GM21447 (cell line): ENCODE results near the gene ARHGEF16.

Experiments
- ATAC-seq: cut with Tn5 transposase; IDR thresholded peaks from one replicate; pipeline ENCODE4 v1.9.1; 2021; ENCODE audit not compliant: unreplicated experiment

The ARHGEF16 gene

DNA sequence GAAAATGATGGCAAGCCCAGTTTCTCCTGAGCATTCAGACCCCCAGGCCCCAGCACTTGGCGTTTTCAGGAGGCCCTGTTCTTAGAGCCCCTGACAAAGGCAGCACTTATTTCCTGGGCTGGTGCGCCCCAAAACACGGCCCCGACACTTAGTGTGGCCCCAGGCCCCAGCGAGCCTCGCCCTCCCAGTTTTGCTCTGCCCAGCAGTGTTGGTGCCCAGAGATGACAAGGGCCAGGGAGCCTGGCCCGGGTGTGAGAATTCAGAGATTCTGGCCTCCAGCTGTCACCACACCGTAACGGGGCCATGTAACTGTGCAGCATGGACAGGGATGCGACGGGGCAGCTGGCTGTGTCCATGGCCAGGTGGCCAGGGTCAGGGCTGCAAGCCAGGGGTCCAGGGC lies 18.0 kb upstream of the ARHGEF16 start:
- ATAC-seq = no peak

DNA sequence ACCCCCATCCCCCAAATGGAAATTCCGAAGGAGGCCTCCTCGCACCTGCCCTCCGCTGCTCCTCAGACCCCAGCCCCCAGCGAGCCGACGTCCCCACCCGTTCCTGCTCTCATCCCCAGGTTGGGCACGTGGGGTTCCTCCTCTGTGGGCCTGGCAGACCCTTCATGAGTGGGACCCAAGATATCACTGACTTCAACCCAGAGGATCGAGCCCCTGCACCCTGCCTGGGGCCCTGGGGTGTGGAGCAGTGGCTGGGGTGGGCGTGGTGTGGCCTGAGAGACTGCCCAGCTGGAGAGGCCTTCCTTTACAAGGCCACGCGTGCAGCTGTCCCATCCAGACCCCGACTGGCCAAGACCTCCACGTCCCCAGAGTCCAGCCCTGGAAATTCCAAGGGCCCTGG lies 17.6 kb upstream of the ARHGEF16 start:
- ATAC-seq = no peak

DNA sequence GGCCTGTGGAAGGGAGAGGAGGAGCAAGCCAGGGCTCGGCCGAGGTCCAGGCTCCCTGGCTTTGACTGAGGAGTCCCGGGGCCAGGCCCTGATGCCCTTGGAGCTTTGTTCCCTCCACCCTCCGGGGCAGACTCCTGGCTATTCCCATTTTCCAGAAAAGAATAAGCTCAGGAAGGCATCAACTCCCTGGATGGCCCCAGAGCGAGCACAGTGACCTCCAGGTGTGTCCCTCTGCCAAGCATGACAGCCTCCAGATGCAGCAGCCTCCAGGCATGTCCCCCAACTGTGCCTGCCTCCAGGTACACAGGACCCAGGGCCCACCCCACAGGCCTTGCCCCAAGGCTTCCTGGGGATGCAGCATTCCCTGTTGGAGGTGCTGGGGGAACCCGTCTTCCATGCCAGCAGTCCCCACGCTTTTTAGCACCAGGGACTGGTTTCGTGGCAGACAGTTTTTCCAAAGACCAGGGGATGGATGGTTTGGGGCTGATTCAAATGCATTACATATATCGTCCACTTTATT lies 15.7 kb upstream of the ARHGEF16 start:
- no peak for ATAC-seq

DNA sequence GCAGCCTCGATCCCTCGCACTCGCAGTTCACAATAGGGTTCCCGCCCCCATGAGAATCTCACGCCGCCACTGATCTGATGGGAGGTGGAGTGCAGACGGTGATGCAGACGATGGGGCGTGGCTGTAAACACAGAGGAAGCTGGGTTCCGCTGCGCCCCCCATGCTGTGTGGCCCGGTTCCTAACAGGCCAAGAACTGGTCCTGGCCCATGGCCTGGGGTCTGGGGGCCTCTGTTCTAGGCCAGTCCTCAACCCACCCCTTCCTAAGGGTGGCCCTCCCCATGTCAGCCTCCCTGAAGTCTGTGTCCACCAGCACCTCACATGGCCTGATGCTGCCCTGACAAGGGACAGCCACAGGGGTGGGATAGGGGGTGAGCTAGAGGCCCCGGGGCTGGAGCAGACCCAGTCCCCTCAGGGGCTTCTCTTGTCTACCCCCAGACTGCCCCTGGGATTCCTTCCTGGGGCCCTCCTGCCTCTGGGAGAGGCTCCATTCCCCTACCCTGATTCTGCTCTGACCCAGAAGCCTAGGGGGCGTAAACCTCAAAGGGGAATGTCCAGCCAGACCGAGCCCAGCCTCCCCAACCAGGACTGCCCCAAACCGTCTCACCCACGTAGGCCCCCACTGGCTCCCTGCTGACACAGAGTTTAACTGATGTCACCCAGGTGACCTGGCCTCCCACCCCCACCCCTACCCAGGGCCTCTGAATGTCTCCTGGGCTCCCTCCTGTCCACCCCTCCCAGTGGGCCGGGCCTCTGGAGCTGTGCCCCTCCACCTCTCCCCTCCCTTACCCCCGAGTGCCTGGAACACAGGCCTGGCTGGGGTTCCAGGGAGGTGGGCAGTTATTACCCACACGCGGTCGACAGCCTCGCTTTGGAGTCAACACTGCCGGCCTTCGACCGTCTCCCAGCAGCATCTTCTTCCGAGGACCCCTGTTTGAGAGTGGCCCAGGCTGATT lies 14.8 kb upstream of the ARHGEF16 start:
- ATAC-seq = no peak

DNA sequence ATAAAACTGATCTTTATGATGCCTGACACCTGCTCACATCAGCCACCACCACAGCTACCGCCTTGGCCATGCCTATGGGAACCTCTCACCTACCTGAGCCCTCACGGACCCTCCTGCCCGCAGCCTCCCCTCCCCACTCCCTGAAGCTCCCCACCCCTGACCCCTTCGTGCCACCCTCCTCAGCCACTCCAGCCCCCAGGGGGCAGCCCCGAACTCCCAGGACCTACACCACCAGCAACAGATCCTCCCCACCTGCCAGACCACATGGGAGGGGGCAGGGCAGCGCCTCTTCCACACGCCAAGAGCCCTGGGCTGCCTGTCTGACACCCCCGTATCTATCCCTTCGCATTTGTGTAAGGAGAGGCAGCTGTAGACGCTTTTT lies 14.2 kb upstream of the ARHGEF16 start:
- no peak for ATAC-seq

DNA sequence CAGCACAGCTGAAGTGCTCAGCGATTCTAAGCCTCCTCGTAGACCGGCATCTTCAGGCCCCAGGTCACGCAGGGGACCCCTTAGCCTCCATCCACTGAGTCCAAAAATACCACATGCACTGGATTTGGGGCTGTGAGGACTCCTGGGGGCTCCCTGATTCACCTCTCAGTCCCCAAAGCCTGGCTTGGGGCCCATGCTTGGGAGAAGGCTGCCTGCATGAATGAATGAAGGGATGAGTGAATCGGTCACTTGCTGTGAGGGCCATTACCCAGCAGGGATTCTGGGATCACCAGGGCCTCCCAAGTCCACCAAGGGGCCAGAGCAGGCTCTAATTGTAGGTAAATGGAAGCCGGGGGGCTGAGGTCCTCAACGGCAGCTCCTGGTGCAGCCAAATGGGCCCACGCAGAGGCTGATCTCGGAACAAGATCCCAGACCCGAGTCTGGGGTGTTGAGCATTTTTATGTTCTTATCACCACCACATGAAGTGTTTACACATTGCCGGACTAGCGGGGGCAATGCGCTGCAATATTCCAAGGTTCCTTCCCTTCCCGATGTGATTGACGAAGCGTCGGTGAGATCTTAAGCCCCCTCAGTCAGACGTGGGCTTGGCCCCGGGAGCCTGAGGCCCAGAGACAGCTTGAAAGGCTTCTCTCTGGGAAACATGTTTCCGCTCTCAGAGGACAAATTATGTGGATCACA lies 13.6 kb upstream of the ARHGEF16 start:
- no peak for ATAC-seq

DNA sequence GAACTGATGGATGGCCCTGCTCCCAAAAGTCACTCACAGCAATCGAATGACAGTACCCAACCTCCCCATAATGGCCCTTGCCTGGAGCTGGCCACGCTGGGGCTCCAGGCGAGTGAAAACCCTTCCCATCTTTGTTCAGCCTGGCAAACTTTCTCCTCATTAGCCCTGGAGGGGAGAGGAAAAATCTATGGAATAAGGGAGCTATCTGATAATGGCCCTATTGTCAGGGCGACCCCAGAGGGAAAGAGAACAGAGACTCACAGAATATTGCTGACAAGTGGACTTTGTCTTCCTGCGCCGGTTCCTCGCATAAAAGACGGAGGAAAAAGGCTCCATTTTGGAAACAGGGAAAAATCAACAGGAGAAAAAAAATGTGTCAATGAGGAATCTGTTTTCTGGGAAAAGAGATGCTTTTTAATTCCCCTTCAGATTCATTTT lies 13.0 kb upstream of the ARHGEF16 start:
- ATAC-seq = no peak

DNA sequence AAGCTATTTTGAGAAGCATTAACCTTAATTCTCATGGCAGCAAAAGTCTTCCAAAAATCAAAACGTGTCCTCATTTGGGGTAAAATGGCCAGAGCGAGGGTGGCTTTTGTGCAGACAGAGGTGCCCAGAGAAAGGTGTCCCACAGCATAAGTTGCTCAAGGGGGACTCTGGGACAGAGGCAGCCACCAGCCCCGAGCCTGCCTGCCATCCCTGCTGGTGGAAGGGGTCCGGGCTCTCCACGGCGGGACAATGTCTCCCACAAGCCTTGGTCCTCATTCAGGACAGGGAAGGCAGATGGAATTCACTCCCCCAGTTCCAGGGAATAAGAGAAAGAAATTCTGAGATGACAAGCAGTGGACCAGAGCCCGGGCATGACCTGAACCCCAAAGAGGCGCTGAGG lies 12.6 kb upstream of the ARHGEF16 start:
- no peak for ATAC-seq

DNA sequence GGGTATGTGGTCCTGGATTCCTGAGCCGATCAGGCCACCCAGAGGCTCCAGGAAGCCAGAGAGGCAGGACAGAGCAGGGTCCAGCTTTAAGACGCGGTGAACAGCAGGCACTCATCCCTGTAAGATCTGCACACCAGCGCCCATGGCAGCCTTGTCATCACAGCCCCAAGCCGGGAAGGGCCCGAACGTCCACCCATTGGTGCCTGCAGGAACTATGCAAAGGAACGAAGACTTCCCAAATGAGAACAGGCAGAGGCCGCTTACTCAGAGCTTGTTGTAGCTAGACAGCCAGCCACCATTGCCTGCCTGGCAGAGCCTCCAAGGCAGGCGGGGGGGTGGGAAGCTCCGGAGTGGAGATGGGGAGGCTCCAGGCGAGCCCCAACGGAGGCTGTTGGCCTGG lies 12.1 kb upstream of the ARHGEF16 start:
- no peak for ATAC-seq

DNA sequence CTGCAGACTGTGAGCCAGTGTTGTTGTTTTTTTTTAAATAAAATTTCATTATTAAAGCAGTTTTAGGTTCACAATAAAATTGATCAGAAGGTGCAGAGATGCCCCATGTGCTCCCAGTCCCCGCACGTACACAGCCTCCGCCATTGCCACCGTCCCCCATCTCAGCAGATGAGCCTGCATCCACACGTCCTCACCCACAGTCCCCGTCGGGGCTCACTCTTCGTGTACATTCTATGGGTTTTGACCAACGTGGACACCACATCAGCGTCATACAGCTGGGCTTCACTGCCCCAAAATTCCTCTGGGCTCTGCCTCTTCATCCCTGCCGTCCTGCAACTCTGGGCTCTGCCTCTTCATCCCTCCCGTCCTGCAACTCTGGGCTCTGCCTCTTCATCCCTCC lies 11.6 kb upstream of the ARHGEF16 start:
- ATAC-seq = no peak

DNA sequence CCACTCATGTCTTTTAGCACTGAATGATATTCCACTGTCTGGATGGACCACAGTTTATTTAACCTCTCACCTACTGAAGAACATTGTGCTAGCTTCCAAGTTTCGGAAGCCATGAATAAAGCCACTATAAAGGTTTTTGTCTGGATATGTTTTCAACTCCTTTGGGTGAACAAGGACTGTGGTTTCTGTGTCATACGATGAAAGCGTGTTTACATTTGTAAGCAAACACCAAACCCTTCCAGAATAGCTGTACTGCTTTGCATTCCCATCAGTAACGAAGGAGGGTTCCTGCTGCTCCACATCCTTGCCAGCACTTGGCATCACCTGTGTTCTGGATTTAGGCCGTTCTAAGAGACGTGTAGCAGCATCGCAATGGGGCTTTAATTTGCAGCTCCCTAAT lies 10.7 kb upstream of the ARHGEF16 start:
- no peak for ATAC-seq

DNA sequence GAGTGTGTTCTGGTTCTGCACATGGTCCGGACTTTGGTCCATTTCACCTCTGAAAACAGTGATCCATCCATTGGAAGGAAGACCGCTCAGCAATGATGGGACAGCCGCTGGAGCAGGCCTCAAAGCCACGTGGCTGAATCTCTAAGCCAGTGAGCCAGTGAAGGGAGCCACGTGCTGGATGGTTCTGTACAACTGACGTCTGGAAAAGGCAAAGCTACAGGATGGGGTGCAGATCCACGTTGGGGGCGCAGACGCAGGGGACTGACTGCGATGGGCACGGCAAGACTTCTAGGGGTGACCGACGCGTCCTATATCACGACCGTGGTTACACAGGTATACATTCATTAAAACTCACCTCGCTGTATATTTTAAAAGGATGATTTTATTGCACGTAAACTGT lies 10.2 kb upstream of the ARHGEF16 start:
- no peak for ATAC-seq

DNA sequence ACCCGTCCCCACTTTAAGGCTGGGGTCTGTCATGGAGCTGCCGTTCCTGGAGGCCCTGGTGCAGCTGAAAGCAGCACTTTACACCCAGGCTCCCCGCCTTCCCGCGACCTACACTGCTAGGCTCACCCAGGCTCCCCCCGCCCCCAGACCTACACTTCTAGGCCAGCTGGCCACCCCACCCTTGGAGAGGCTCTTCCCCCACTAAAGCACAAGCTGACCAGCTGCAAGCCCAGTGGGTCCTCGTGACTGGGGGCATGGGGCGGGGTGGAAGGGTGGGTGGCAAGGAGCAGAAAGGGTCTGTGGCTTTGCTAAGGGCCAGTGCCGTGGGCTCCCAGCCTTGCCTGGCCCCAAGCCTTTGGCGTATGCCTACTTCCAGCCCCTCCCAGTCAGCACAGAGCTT lies 9.7 kb upstream of the ARHGEF16 start:
- no peak for ATAC-seq

DNA sequence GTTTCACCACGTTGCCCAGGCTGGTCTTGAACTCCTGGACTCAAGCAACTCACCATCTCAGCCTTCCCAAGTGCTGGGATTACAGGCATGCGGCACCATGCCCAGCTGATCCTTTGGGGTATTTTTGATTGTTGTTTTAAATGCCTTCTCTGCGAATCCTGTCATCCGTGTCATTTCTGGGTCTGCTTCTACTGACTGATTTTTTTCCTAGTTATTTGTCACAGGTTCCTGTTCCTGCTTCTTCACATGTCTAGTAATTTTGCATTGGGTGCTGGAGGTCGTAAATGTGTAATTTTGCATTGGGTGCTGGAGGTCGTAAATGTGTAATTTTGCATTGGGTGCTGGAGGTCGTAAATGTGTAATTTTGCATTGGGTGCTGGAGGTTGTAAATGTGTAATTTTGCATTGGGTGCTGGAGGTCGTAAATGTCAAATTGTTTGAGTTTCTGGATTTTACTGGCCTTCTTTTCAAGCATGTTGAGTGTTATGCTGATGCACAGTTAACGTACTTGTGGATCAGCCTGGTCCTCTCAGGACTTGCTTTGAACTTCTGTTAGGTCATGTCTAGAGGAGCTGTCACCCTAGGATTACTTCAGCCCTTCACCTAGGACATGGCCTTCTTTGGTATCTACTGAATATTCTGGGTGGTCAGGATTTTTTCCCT lies 4.1 kb upstream of the ARHGEF16 start:
- no peak for ATAC-seq

DNA sequence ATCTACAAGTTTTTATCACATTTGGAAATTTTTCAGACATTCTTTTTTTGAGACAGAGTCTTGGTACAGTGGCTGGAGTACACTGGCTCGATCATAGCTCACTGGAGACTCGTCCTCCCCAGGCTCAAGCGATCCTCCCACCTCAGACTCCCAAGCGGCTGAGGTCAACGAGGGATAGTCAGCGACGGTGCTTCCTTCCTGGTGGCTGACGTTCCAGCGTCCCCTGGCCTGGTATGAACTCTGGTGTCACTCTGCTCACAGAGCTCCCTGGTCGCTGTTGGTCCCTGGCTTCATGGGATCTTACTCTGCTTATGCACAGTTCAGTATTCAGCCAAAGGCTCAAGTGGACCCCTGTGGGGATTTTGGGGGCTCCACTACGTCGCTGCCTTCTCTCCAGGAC lies 3.5 kb upstream of the ARHGEF16 start:
- no peak for ATAC-seq

DNA sequence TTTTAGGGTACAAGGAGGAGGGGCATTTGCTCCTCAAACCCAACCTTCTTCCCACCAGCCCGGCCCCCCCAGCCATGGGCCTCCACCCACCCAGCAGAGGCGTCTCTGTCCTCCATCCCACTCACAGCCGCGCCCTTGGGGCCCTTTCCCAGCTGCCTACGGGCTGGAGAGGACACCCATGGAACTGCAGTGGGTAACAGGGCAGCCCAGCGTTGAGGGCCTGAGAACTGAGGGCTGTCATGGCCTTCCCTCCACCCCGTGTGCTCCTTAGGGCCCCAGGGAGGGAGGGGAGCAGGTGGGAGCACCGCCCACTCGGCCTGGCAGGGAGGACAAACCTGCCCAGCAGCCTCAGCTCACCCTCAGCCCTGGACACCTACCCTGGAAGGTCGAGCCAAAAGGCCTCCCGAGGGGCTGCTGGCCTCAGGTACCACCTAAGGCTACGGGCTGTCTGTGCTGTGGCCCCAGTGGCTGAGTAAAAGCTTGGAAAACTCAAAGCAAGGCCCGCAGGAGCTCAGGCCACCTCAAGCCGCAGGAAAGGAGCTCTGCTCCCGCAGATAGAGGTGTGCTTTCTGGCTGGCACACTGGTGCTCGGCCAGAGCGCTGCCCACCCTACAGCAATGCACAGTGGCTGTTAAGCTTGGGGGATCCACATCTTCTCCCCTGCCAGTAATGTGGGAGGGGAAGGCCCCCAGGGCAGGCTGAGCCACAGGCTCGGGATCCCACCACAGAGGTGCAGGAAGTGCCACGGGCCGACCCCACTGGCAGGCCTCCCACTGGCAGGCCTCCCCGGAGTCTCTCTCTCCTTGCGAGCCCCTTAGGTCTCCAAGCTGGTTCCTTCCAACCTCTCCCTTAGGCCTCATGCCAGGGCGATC lies 2.2 kb upstream of the ARHGEF16 start:
- no peak for ATAC-seq

DNA sequence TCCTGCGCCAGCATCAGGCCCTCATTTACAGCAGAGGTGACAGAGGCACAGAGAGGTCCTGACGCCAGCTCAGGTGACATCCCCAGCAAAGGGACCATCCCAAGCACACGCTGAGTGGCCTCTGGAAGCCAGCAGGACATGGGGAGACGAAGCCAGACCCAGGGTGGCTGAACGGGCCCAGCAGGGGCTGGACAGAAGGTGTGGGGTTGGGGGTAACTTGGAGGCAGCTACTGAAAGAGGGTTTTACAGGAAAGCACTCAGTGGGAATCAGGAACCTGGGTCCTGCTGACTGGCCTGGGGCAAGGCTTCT lies 1.6 kb upstream of the ARHGEF16 start:
- ATAC-seq = no peak

DNA sequence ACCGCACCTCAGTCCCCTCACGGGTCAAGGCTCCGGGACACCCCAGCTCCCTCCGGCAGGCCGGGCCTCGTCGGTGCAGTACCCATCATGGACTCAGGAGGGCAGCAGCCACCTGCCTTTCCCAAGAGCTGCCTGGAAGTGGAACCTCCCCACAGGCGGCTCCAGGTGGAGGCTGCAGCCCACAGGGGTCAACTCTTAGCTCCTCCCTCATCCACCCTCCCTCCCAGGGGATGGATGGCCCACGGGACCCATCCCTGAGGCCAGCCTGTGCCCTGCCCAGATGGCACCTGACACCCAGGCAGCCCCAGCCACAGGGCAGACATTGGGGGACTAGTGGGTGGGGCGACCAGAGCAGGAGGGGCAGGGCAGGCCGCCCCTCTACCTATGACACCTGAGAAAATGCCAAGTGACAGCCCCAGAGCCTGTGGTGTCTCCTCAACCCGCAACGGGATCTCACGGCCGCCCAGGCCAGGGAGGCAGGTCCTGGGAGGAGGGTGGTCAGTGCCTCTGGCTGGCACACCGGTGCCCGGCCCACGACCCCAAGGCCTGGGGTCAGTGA lies 1.2 kb upstream of the ARHGEF16 start:
- ATAC-seq = no peak

DNA sequence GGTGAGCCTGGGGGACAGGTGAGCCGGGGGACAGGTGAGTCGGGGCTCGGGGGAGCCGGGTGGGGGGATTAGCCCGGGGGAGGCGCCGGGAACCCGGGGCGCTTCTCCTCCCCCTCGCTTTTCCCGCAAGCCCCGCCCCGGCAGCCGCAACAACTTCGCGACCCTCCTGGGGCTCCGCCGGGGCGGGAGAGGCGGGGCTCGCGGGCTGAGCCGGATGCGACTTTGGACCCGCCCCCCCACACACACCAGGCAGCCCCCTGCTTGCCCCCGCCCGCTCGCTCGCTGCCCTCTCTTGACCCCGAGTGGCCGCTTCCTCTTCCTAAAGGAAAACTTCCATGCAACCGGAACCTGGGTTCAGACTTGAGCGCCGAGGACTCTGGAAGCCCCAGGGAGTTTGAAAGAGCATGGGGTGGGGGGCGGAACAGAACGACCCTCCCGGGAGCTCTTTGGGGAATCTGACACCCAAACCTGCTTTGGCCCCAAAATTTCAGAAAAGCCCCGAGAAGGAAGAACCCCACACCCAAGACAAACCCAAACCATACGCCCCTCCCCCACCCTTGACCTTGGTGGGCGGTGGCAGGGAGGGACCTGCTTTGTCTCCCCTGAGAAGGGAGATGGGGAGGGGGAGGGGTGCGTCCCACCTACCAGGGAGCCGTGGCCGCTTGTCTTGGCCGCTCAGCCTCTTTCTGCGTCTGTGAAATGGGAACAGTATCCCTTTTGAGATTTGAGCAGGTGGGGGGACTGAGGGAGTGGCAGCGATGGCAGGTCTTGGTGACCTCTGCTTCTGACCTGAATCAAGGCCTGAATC lies 550 bp downstream of the ARHGEF16 start:
- no peak for ATAC-seq
